B cell (primary cell): ENCODE data around the gene USB1. TPM values are rescaled to one million over a fixed set of nuclear protein-coding genes. Genes with fewer than 3 reads are reported as not detected.

Experiments used
- ATAC-seq: fragments of 200-7000 bp; cut with Tn5 transposase; one replicate; pipeline ENCODE4 v1.10.0; 2021; ENCODE audit warnings: low read depth, mild to moderate bottlenecking, moderate number of reproducible peaks, moderate library complexity
- CTCF ChIA-PET: fragments of 350-600 bp; sonication (Branson Sonifier 250); formaldehyde crosslinking; loops from one replicate; lab custom pipeline; 2021; ENCODE audit warnings: antibody characterized with exemption, inconsistent platforms; lab: Charles Lee
- POLR2A ChIA-PET: fragments of 350-600 bp; sonication (Branson Sonifier 250); formaldehyde crosslinking; loops from one replicate; lab custom pipeline; 2021; ENCODE audit warnings: antibody characterized with exemption; lab: Charles Lee
- DNase-seq: peaks from one replicate; pipeline ENCODE4 v3.0.0; 2013
- H2AFZ ChIP-seq: 2 replicates; pipeline ENCODE4 v1.6.1; 2012; ENCODE audit warnings: mild to moderate bottlenecking, low read depth, low read length; ENCODE audit not compliant: insufficient read depth, poor library complexity, severe bottlenecking
- H3K27ac ChIP-seq, 2 donors: 1 replicate in 1 of 2; 2 replicates in 1 of 2; pipeline ENCODE4 v1.5.1; 2012 to 2013; ENCODE audit warnings: low read length in 2 of 2, mild to moderate bottlenecking in 2 of 2, moderate library complexity in 1 of 2
- H3K27me3 ChIP-seq, 4 experiments: fragments of 200-600 bp in 1 of 4; sonication (generic) in 1 of 4; replicated peaks in 1 of 4; 1 replicate in 2 of 4; 2 replicates in 2 of 4; pipeline versions ENCODE4 v1.6.1 to v1.7.0; 2013 to 2016; ENCODE audit warnings: low read length in 3 of 4, mild to moderate bottlenecking in 2 of 4, mixed read lengths in 1 of 4, moderate library complexity in 1 of 4; ENCODE audit not compliant: insufficient read depth in 4 of 4, control insufficient read depth in 3 of 4; ENCODE audit errors: control extremely low read depth in 1 of 4
- H3K36me3 ChIP-seq, 2 experiments: replicated peaks in 1 of 2; 1 replicate in 1 of 2; 2 replicates in 1 of 2; pipeline versions ENCODE4 v1.6.1 to v1.7.1; 2013; ENCODE audit warnings: low read length in 1 of 2; ENCODE audit not compliant: insufficient read depth in 2 of 2, control insufficient read depth in 1 of 2; ENCODE audit errors: control extremely low read depth in 1 of 2, extremely low read depth in 1 of 2
- H3K4me1 ChIP-seq, 2 donors: fragments of 200-600 bp in 1 of 2; sonication (generic) in 1 of 2; 1 replicate in 1 of 2; 2 replicates in 1 of 2; pipeline versions ENCODE4 v1.5.1 to v1.6.1; 2013 to 2017; ENCODE audit warnings: low read length in 2 of 2; ENCODE audit not compliant: control insufficient read depth in 2 of 2, insufficient read depth in 2 of 2
- H3K4me2 ChIP-seq: replicated peaks from 2 replicates; pipeline ENCODE3; 2012; ENCODE audit warnings: mild to moderate bottlenecking, low read depth, low read length; ENCODE audit not compliant: poor library complexity, severe bottlenecking
- H3K4me3 ChIP-seq, 5 experiments: fragments of 200-600 bp in 1 of 5; sonication (generic) in 1 of 5; 1 replicate in 3 of 5; 2 replicates in 2 of 5; pipeline versions ENCODE4 v1.5.1 to v1.7.0; 2011 to 2016; ENCODE audit warnings: low read length in 4 of 5, mild to moderate bottlenecking in 4 of 5, low read depth in 2 of 5, control low read depth in 1 of 5, moderate library complexity in 1 of 5; ENCODE audit not compliant: insufficient read depth in 1 of 5; ENCODE audit errors: control extremely low read depth in 1 of 5, extremely low read depth in 1 of 5
- H3K79me2 ChIP-seq: fragments of 200-600 bp; sonication (generic); one replicate; pipeline ENCODE4 v1.6.0; 2016; ENCODE audit warnings: low read length; ENCODE audit not compliant: control insufficient read depth, insufficient read depth
- H3K9ac ChIP-seq: fragments of 200-600 bp; sonication (generic); 2 replicates; pipeline ENCODE4 v1.6.1; 2017; ENCODE audit warnings: mild to moderate bottlenecking, low read length, moderate library complexity
- H3K9me3 ChIP-seq, 3 donors: one replicate each; pipeline versions ENCODE4 v1.6.1 to v1.7.1; 2013; ENCODE audit warnings: low read length in 2 of 3; ENCODE audit not compliant: control insufficient read depth in 2 of 3, insufficient read depth in 1 of 3; ENCODE audit errors: control extremely low read depth in 1 of 3
- H4K20me1 ChIP-seq: 2 replicates; pipeline ENCODE4 v1.6.0; 2012; ENCODE audit warnings: mild to moderate bottlenecking, low read length; ENCODE audit not compliant: insufficient read depth, control insufficient read depth, poor library complexity, severe bottlenecking
- H3K27ac Mint-ChIP-seq: one replicate; pipeline ENCODE4 v1.8.0; 2021; ENCODE audit warnings: mixed read lengths
- H3K27me3 Mint-ChIP-seq: one replicate; pipeline ENCODE4 v1.8.0; 2021; ENCODE audit warnings: mixed read lengths
- H3K4me1 Mint-ChIP-seq: one replicate; pipeline ENCODE4 v1.8.0; 2021; ENCODE audit warnings: mixed read lengths
- H3K4me3 Mint-ChIP-seq: one replicate; pipeline ENCODE4 v1.8.0; 2021; ENCODE audit warnings: mixed read lengths
- H3K9me3 Mint-ChIP-seq: one replicate; pipeline ENCODE4 v1.8.0; 2022; ENCODE audit warnings: mixed read lengths; ENCODE audit not compliant: insufficient read depth
- EZH2 ChIP-seq: IDR thresholded peaks from 2 replicates; pipeline ENCODE4 v1.6.1; 2012; ENCODE audit warnings: borderline replicate concordance, low read depth, mild to moderate bottlenecking, moderate library complexity, low read length; ENCODE audit not compliant: insufficient read depth, poor library complexity, severe bottlenecking
- WGBS: methylation state at CpG from one replicate; pipeline ENCODE4 v1.1.5; 2013; ENCODE audit warnings: missing lambda C conversion rate; ENCODE audit not compliant: insufficient coverage; 5-methylcytosine and 5-hydroxymethylcytosine counted together
- intact Hi-C: fragments of 100-400 bp; cut with micrococcal nuclease; formaldehyde crosslinking; loops from one replicate; pipeline ENCODE4 v1.10.0; 2022
- polyA plus RNA-seq: library from polyadenylated mRNA; depleted of rRNA; stranded (reverse); fragments of >200 nt; gene quantifications from 2 replicates; pipeline ENCODE4 v1.2.3, GENCODE V29; 2012
- total RNA-seq, 2 donors: library from RNA; stranded (reverse); fragments of 120-200 nt in 1 of 2; gene quantifications; 1 replicate in 1 of 2; 2 replicates in 1 of 2; pipeline versions ENCODE4 v1.2.3 to v1.2.4, GENCODE V29; 2013 to 2022
- TF ChIP-seq, protein P1 (sequence below): fragments of 200-600 bp; IDR thresholded peaks from one replicate; pipeline ENCODE4 v1.8.0; 2022; ENCODE audit warnings: antibody characterized with exemption, mild to moderate bottlenecking

Gene USB1
- total and polyA plus RNA-seq, 2 donors (not counting 1 experiment from before 2014, with no cell fraction given), result 32.8 to 37.0 TPM

DNA sequence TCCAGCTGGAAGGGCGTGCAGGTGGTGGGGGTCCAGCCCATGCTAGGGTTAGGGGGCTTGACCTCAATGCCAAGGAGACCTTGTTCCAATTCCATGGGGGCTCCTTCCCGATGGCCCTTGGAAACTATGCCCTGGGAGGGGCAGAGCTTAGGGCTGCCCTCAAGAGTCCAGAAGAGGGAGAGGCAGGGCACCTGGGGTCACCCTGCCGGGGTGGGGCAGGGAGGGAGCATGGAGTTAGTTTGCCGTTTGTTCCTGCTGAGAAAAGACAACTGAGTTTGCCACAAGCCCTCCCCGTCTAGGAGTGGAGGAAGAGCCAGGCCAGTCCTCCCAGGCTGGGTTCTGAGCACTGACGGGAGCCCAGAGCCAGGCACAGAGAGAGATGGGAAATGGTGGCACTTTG lies 45.7 kb downstream of the USB1 start:
- H3K36me3 ChIP-seq, result no peaks in the 10 kb centered on the region
- no peaks in the 10 kb centered on the region for H3K79me2 ChIP-seq
- DNase-seq (no peak), ATAC-seq (no peak)
- Mint-ChIP-seq H3K4me1 (no peaks in the 10 kb centered on the region), H3K27me3 (peaks cover 5% of the 10 kb centered on the region), H3K27ac (no peak overlapping the region), H3K4me3 (no peak overlapping the region), H3K9me3 (no peaks in the 10 kb centered on the region)
- no peak overlapping the region for H3K27ac ChIP-seq
- no peak overlapping the region for H3K9ac ChIP-seq
- intact Hi-C loops, result no loop called here
- CTCF ChIA-PET, result no interaction called here
- 96% methylated on average over 6 of the region's 6 CpGs for WGBS
- H3K9me3 ChIP-seq, result peaks cover 0 to 3% (median 0%) of the 10 kb centered on the region in 3 donors
- POLR2A ChIA-PET, result no interaction called here
- no peak for TF ChIP-seq EZH2
- TF ChIP-seq, protein P1, sequence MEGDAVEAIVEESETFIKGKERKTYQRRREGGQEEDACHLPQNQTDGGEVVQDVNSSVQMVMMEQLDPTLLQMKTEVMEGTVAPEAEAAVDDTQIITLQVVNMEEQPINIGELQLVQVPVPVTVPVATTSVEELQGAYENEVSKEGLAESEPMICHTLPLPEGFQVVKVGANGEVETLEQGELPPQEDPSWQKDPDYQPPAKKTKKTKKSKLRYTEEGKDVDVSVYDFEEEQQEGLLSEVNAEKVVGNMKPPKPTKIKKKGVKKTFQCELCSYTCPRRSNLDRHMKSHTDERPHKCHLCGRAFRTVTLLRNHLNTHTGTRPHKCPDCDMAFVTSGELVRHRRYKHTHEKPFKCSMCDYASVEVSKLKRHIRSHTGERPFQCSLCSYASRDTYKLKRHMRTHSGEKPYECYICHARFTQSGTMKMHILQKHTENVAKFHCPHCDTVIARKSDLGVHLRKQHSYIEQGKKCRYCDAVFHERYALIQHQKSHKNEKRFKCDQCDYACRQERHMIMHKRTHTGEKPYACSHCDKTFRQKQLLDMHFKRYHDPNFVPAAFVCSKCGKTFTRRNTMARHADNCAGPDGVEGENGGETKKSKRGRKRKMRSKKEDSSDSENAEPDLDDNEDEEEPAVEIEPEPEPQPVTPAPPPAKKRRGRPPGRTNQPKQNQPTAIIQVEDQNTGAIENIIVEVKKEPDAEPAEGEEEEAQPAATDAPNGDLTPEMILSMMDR, result no peak
- no peaks in the 10 kb centered on the region for H3K27me3 ChIP-seq
- no peak overlapping the region for H3K4me3 ChIP-seq
- no peak overlapping the region for H3K4me2 ChIP-seq
- H4K20me1 ChIP-seq, result no peaks in the 10 kb centered on the region
- no peaks in the 10 kb centered on the region for H3K4me1 ChIP-seq
- no peak overlapping the region for H2AFZ ChIP-seq

GRCh38 chr16:58047557-58048348 lies 46.5 kb downstream of the USB1 start:
- H3K27ac Mint-ChIP-seq, result no peak overlapping the region
- CTCF ChIA-PET, result no interaction called here
- no peak for ATAC-seq

More at GRCh38 chr16:58047557-58048348, 46.5 kb downstream of the USB1 start:
- H3K4me3 Mint-ChIP-seq, result no peak overlapping the region
- H3K36me3 ChIP-seq, result no peaks in the 10 kb centered on the region
- peaks cover 0 to 3% (median 0%) of the 10 kb centered on the region in 3 donors for H3K9me3 ChIP-seq
- H3K27me3 Mint-ChIP-seq, result peaks cover 5% of the 10 kb centered on the region
- H3K4me1 ChIP-seq, result no peaks in the 10 kb centered on the region
- H4K20me1 ChIP-seq, result no peaks in the 10 kb centered on the region
- H3K79me2 ChIP-seq, result no peaks in the 10 kb centered on the region
- no peak for DNase-seq
- H3K27ac ChIP-seq, result no peak overlapping the region
- H3K9me3 Mint-ChIP-seq, result no peaks in the 10 kb centered on the region
- no peaks in the 10 kb centered on the region for H3K4me1 Mint-ChIP-seq
- POLR2A ChIA-PET, result no interaction called here
- TF ChIP-seq, protein P1, result no peak
- no peak for TF ChIP-seq EZH2
- no peak overlapping the region for H2AFZ ChIP-seq
- intact Hi-C loops, result no loop called here
- no peak overlapping the region for H3K9ac ChIP-seq
- no peak overlapping the region for H3K4me3 ChIP-seq
- WGBS, result 83% methylated on average over 10 of the region's 19 CpGs
- no peaks in the 10 kb centered on the region for H3K27me3 ChIP-seq
- no peak overlapping the region for H3K4me2 ChIP-seq
